Measurements from ENCODE around the gene CADM1.

Gene CADM1

GRCh38 chr11:115515647-115516395, 11.6 kb upstream of the CADM1 start:
- DNase-seq, result no peak

GRCh38 chr11:115506954-115507675, 2.9 kb upstream of the CADM1 start:
- DNase-seq, result no peak

GRCh38 chr11:115505175-115505574, 960 bp upstream of the CADM1 start:
- DNase-seq, result no peak

DNA sequence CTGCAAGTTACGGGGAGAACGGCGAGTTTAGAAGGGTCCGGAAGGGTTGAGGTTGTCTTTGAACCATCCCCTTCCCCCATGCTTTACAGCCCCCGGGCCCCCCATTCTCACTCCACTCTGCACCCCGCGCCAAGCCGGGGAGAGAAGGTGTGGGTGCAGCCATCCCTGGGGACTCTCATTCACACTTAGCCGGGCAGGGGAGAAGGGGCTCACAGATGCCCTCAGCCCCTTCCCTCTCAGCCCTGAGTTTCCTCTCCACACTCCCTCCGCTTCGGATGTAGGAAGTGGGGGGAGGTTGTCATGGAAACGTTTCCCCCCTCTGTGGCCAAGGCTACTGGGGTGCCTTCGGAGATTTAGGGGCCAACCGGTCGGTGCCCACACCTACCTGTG, 334 bp downstream of the CADM1 start:
- DNase-seq, result no peak

GRCh38 chr11:115503083-115503885, 931 bp downstream of the CADM1 start:
- peak; percentile 80 for DNase-seq

DNA sequence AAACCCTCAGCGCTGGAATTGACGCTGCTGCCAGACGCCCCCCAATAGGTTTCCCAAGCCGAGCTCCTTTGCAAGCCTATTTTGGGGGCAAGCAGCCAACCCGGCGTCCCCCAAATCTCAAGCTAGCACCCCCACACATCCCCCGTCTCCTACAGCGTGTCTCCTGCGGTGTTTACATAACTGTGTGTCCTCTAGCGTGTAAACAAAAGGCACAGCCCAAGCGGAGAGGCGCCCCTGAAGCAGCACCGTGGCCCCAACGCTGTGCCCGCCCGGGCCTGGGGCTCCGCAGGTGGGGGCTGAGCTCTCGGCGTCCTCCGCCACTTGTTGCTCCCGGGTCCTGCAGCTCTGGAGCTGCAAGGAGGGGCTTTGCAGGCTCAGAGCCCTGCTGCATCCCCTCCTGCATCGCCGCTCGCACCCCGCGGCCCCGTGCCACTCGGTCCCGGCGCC, 1.6 kb downstream of the CADM1 start:
- no peak for DNase-seq

- DNase-seq, result peak; percentile 28
These were observed 2.2 kb downstream of the CADM1 start for GRCh38 chr11:115501893-115502589.

DNA sequence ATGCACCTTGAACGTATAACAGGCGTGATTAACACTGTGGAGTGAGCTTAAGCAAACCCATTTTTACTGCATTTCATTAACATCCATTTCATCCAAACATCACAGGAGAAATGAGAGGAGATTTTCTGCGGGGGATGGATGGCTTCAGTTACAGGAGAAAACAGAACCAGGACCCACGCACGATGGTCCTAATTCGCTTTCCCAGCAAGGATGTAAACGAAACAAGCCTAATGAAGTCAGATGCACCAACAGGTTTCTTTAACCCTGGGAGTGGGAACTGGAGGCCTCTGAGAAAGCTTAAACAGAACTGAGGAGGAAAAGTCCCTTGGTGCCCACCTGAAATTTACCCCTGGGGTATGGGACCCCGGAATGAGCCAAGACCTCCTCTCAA, 2.7 kb downstream of the CADM1 start:
- no peak for DNase-seq

GRCh38 chr11:115500547-115501501, 3.4 kb downstream of the CADM1 start:
- no peak for DNase-seq

- DNase-seq, result no peak
These were observed 4.3 kb downstream of the CADM1 start for GRCh38 chr11:115499891-115500290.

- DNase-seq, result no peak
These were observed 4.9 kb downstream of the CADM1 start for GRCh38 chr11:115499241-115499799.

DNA sequence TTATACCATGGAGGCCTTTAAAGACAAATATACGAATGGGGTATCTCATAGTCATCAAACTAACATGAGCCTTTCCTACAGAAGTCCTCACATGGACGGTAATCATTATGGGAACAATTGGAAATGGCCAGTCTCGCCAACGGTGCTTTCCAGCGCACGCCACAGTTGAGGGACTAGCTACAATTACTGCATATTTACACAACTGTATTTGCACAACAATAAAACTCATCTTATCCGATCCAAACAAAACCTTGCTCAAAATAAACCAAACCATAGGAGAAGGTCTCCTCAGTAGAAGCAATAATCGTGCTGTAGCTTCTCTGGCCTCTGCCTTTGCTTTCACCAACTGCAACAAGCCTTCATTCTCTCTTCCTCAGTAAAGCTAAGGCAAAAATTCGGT, 5.9 kb downstream of the CADM1 start:
- DNase-seq, result no peak

- no peak for DNase-seq
These were observed 6.9 kb downstream of the CADM1 start for GRCh38 chr11:115497303-115497702.

DNA sequence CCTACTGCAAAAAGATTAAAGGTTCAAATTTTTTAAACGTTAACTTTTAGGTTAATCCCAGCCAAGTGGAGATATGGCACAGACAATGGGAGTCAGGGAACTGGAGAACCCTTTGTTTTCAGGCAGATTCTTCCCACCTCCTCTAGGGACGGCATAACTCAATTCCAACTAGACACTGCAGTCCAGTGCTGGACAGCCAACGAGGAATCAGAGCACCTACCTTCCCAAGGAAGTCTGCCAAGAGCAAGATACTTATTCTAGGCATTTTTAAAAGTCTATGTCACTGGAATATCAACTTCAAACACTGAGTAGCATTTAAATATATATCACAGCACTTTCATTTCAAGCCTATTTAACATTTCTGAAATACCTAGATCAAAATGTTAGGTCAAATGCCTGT, 7.3 kb downstream of the CADM1 start:
- DNase-seq, result no peak

DNA sequence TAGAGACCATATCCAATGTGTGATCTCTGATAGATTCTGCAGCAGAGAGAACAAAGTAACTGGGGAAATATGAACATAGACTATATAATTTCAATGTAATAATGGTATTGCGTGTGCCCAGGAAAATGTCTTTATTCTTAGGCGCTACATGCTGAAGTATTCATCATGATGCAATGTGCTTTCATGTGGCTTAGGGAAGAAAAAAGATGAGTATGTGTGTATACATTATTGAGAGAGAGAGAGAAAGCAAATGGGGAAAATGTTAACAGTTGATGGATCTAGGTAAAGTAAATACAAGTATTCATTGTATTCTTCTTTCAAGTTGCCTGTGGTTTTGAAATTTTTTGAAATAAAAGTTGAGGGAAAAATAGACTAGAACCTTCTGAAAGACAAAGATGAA, 10.3 kb downstream of the CADM1 start:
- no peak for DNase-seq

- DNase-seq, result no peak
These were observed 10.7 kb downstream of the CADM1 start for GRCh38 chr11:115493488-115493887.

- DNase-seq, result no peak
These were observed 14.7 kb downstream of the CADM1 start for GRCh38 chr11:115489466-115489865.

DNA sequence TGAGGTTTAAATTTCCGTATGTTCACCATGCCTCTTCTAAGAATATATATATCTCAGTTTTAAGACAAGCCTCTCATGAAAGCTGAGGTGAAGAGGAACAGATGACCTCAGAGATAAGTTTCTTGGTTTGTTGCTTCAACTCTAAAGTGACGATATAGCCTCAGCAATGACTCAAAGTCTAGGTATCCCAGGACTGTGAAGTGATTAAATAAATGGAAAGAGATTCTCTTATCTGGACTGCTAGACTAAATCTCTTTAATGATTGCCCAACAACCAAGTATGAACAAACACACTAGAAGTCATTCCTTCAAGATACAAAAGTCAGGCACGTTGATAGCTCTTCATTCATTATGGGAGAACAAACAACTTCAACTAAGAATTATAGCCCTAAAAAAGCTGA, 15.3 kb downstream of the CADM1 start:
- peak; percentile 90 for DNase-seq

- DNase-seq, result no peak
These were observed 22.7 kb downstream of the CADM1 start for GRCh38 chr11:115481528-115481927.

GRCh38 chr11:115480611-115481010, 23.6 kb downstream of the CADM1 start:
- no peak for DNase-seq

DNA sequence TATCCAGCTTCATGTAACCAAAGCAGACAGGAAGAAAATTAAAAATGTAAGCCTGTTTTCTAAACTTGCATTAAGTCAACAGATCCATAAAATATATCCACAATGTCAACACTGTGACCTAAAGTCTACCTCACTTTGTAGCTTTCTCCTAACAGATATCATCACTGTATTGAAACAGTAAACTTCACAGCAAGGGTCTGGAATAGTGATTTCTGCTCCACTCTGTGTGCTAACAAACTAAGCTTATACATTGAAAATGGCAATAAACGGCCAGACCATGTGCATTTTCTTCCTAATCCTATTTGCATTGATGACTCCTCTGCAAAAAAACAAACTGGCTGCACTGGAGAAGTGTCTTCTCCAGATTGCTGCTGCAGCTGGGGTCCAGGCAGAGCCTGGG, 26.8 kb downstream of the CADM1 start:
- no peak for DNase-seq
